ENCODE measurements around the gene PDE1C.

DNA sequence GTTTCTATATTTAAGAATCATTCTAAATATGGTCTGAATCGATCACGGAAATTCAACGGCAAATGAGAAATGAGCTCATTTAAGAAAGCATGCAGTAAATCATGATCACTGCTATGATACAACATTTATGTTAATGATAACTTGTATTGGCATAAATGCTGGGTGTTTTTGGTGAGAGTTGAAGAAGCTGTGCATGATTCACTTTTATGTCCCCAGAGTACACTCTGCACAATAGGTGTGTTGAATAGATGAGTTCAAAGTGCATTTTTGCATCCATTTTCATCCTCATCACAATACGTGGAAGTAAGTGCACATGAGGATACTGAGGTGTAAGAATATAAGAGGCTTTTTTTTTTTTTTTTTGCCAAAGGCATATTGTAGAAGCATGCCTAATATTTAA lies 213.9 kb downstream of the PDE1C start:
- no peak for TF ChIP-seq POLR2A (IDR thresholded peaks at IDR 0.05)
- TF ChIP-seq, protein P1, sequence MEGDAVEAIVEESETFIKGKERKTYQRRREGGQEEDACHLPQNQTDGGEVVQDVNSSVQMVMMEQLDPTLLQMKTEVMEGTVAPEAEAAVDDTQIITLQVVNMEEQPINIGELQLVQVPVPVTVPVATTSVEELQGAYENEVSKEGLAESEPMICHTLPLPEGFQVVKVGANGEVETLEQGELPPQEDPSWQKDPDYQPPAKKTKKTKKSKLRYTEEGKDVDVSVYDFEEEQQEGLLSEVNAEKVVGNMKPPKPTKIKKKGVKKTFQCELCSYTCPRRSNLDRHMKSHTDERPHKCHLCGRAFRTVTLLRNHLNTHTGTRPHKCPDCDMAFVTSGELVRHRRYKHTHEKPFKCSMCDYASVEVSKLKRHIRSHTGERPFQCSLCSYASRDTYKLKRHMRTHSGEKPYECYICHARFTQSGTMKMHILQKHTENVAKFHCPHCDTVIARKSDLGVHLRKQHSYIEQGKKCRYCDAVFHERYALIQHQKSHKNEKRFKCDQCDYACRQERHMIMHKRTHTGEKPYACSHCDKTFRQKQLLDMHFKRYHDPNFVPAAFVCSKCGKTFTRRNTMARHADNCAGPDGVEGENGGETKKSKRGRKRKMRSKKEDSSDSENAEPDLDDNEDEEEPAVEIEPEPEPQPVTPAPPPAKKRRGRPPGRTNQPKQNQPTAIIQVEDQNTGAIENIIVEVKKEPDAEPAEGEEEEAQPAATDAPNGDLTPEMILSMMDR (IDR thresholded peaks at IDR 0.05) = no peak
